Measurements from ENCODE around the gene ROBO1. TPM values are rescaled to one million over a fixed set of nuclear protein-coding genes. Genes with fewer than 3 reads are reported as not detected.

ROBO1 gene
- total and polyA plus RNA-seq, 2 of the 13 experiments (the other 11 are each of a cell fraction or from before 2014, with no cell fraction given): 52.2 to 71.0 TPM

- peak; percentile 73 for TF ChIP-seq FOXA3 (CRISPR knock-in tag; IDR thresholded peaks at IDR 0.05)
- TF ChIP-seq GATAD2A (CRISPR knock-in tag; IDR thresholded peaks at IDR 0.05): peak; percentile 76
- peak; percentile 55 for TF ChIP-seq FOSL2 (CRISPR knock-in tag; IDR thresholded peaks at IDR 0.05)
- peak; percentile 38; the same call in 1 of the 2 replicates for TF ChIP-seq HDAC1 (CRISPR knock-in tag; IDR thresholded peaks at IDR 0.05)
- TF ChIP-seq PAXIP1 (CRISPR knock-in tag; conservative IDR thresholded peaks at IDR 0.05): 0 out of 2 replicates have a peak, but pooled peaks have one; percentile 21
- TF ChIP-seq AGO2 (optimal IDR thresholded peaks at IDR 0.05; ENCODE audit: low read depth, low read length): no peak
- 0 out of 2 replicates have a peak, but pooled peaks have one; percentile 24 for TF ChIP-seq SMAD3 (CRISPR knock-in tag; IDR thresholded peaks at IDR 0.05)
Observed at GRCh38 chr3:78870484-78870883, 897.3 kb downstream of the ROBO1 start (continued).

GRCh38 chr3:78868570-78868969 lies 899.2 kb downstream of the ROBO1 start:
- Histone ChIP-seq H3K4me1 (ENCODE audit: insufficient read depth, low read length) (peaks cover 71% of the 10 kb centered on the region), H3K4me2 (ENCODE audit: low read depth, low read length) (no peak overlapping the region), H3K27ac (ENCODE audit: extremely low read length, insufficient read depth, low read length) (no peak overlapping the region), H3K9ac (ENCODE audit: insufficient read depth, low read depth, low read length) (no peak overlapping the region), H3K9me3 (ENCODE audit: low read length) (no peaks in the 10 kb centered on the region), H3K4me3 (replicated peaks in 1 of 3; ENCODE audit: insufficient read depth in 1 of 3, low read depth in 2 of 3, low read length in 3 of 3) (no peak overlapping the region), H3K79me2 (ENCODE audit: insufficient read depth, low read length) (peaks cover 53% of the 10 kb centered on the region), H3K27me3 (ENCODE audit: control insufficient read depth in 1 of 2, insufficient read depth in 2 of 2, low read length in 2 of 2) (no peaks in the 10 kb centered on the region), H4K20me1 (ENCODE audit: insufficient read depth, low read length) (no peaks in the 10 kb centered on the region), H2AFZ (ENCODE audit: low read length) (no peak overlapping the region), H3K36me3 (replicated peaks in 1 of 2; ENCODE audit: control insufficient read depth in 1 of 2, insufficient read depth in 2 of 2, low read length in 2 of 2) (no peaks in the 10 kb centered on the region)
- intact Hi-C loops (cut with micrococcal nuclease; ENCODE audit: unreplicated experiment): loop anchor here (1.0 kb wide), 1 partner anchor 43 kb away; no protein-coding TSS in a partner anchor
- no TSS peak for BruUV-seq (replicated peaks)
- in situ Hi-C loops (cut with HindIII; ENCODE audit: extremely low pct_ligation_motif_present, low pct_unique_long_range_greater_than_20kb): no loop called here
- ATAC-seq (no peak), DNase-seq (ENCODE audit: low spot score) (no peak), FAIRE-seq (no peak)
- WGBS (ENCODE audit: low lambda C conversion rate): 50% methylated on average over 1 of the region's 1 CpG
- POLR2A ChIA-PET: no interaction called here
- CTCF ChIA-PET (ENCODE audit: low intra/inter-chr PET ratio, low total read pairs): no interaction called here
- TF ChIP-seq ZNF484 (CRISPR knock-in tag; IDR thresholded peaks at IDR 0.05; ENCODE audit: borderline replicate concordance, low read depth) (no peak), SCMH1 (CRISPR knock-in tag; IDR thresholded peaks at IDR 0.05; ENCODE audit: borderline replicate concordance) (no peak), ZNF432 (CRISPR knock-in tag; IDR thresholded peaks at IDR 0.05; ENCODE audit: borderline replicate concordance) (no peak)
